Measurements from ENCODE around the gene C20orf141. TPM values are rescaled to one million over a fixed set of nuclear protein-coding genes. Genes with fewer than 3 reads are reported as not detected.

Gene C20orf141
- total and polyA plus RNA-seq, 10 of the 15 experiments (the other 5 are each of a cell fraction or from before 2014, with no cell fraction given): not detected

GRCh38 chr20:2798095-2798805 lies 16.5 kb upstream of the C20orf141 start:
- intact Hi-C loops (cut with micrococcal nuclease; ENCODE audit: unreplicated experiment): no loop called here
- H4K20me1 ChIP-seq (ENCODE audit: control insufficient read depth, insufficient read depth): no peaks in the 10 kb centered on the region
- ChIA-PET RAD21 (ENCODE audit: unreplicated experiment) (no interaction called here), POLR2A (no interaction called here), CTCF (no interaction called here), SMC1A (ENCODE audit: uncharacterized antibody, unreplicated experiment) (no interaction called here)
- no peaks in the 10 kb centered on the region for H3K79me2 ChIP-seq (ENCODE audit: control insufficient read depth, insufficient read depth, low read length)
- FAIRE-seq: no peak
- TF ChIP-seq LARP7 (IDR thresholded peaks at IDR 0.05) (no peak), ZNF217 (IDR thresholded peaks at IDR 0.05) (no peak), RB1 (IDR thresholded peaks at IDR 0.05; ENCODE audit: borderline replicate concordance) (no peak), HCFC1 (IDR thresholded peaks at IDR 0.05; ENCODE audit: low read length) (no peak), IRF4 (IDR thresholded peaks at IDR 0.05; ENCODE audit: low read depth, low read length) (no peak), ZNF592 (IDR thresholded peaks at IDR 0.05) (no peak), BHLHE40 (IDR thresholded peaks at IDR 0.05; ENCODE audit: borderline replicate concordance in 1 of 2, low read depth in 2 of 2, low read length in 1 of 2) (no peak), IKZF1 (conservative IDR thresholded peaks at IDR 0.05) (no peak), EZH2 (IDR thresholded peaks at IDR 0.05; ENCODE audit: borderline replicate concordance, control insufficient read depth, low read depth, low read length) (no peak), NFYB (IDR thresholded peaks at IDR 0.05; ENCODE audit: insufficient read depth, low read depth, low read length) (no peak), BMI1 (IDR thresholded peaks at IDR 0.05; ENCODE audit: borderline replicate concordance) (no peak), SIX5 (IDR thresholded peaks at IDR 0.05; ENCODE audit: low read depth, low read length, severe bottlenecking) (no peak), PAX5 (IDR thresholded peaks at IDR 0.05; ENCODE audit: borderline replicate concordance, low read depth, low read length) (no peak)
- TF ChIP-seq, protein P1, sequence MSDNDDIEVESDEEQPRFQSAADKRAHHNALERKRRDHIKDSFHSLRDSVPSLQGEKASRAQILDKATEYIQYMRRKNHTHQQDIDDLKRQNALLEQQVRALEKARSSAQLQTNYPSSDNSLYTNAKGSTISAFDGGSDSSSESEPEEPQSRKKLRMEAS (IDR thresholded peaks at IDR 0.05; ENCODE audit: low read depth, low read length): no peak
- TF ChIP-seq, protein P2, sequence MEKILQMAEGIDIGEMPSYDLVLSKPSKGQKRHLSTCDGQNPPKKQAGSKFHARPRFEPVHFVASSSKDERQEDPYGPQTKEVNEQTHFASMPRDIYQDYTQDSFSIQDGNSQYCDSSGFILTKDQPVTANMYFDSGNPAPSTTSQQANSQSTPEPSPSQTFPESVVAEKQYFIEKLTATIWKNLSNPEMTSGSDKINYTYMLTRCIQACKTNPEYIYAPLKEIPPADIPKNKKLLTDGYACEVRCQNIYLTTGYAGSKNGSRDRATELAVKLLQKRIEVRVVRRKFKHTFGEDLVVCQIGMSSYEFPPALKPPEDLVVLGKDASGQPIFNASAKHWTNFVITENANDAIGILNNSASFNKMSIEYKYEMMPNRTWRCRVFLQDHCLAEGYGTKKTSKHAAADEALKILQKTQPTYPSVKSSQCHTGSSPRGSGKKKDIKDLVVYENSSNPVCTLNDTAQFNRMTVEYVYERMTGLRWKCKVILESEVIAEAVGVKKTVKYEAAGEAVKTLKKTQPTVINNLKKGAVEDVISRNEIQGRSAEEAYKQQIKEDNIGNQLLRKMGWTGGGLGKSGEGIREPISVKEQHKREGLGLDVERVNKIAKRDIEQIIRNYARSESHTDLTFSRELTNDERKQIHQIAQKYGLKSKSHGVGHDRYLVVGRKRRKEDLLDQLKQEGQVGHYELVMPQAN (conservative IDR thresholded peaks at IDR 0.05): no peak
- 54% methylated on average over 19 of the region's 19 CpGs for WGBS (ENCODE audit: insufficient coverage, insufficient replicate concordance, low lambda C conversion rate, missing lambda C conversion rate)
- no peak for ATAC-seq
- H3K4me1 ChIP-seq (ENCODE audit: control insufficient read depth, insufficient read depth, low read length): no peaks in the 10 kb centered on the region
- no peaks in the 10 kb centered on the region for H3K36me3 ChIP-seq (ENCODE audit: control insufficient read depth in 2 of 2, insufficient read depth in 2 of 2, low read length in 1 of 2)
- BruUV-seq (replicated peaks): no TSS peak
- in situ Hi-C loops (cut with MboI): no loop called here
- no peak overlapping the region for H2AFZ ChIP-seq (ENCODE audit: control insufficient read depth, low read depth, low read length)
- H3K27me3 ChIP-seq (replicated peaks in 1 of 2; ENCODE audit: control insufficient read depth in 2 of 2, insufficient read depth in 2 of 2, low read length in 1 of 2): peaks cover 11 to 18% of the 10 kb centered on the region in 2 experiments
- no peak overlapping the region for H3K9ac ChIP-seq (ENCODE audit: control insufficient read depth, insufficient read depth, low read length)
- no peak for DNase-seq (ENCODE audit: low read depth, low spot score)
- no peaks in the 10 kb centered on the region for H3K9me3 ChIP-seq (replicated peaks; ENCODE audit: control insufficient read depth, insufficient read depth, low read length)
- no peak overlapping the region for H3K4me2 ChIP-seq (ENCODE audit: control insufficient read depth, insufficient read depth)
- H3K27ac ChIP-seq (ENCODE audit: control insufficient read depth, insufficient read depth): no peak overlapping the region
- no peak overlapping the region for H3K4me3 ChIP-seq
